Prostate gland (tissue), 2 donors: ENCODE data around the gene NUDT1. TPM values are rescaled to one million over a fixed set of nuclear protein-coding genes. Genes with fewer than 3 reads are reported as not detected.

Source experiments
- DNase-seq: peaks from one replicate; pipeline ENCODE4 v3.0.0-alpha.2; 2019; ENCODE audit warnings: low spot score
- H3K27ac ChIP-seq, 2 donors: fragments of 200-600 bp; sonication (generic); 2 replicates each; pipeline ENCODE4 v1.5.1; 2017 to 2019
- H3K27me3 ChIP-seq: fragments of 200-600 bp; sonication (generic); replicated peaks from 2 replicates; pipeline ENCODE4 v1.5.1; 2019; ENCODE audit not compliant: insufficient read depth
- H3K36me3 ChIP-seq, 2 donors: fragments of 200-600 bp; sonication (generic); 1 replicate in 1 of 2; 2 replicates in 1 of 2; pipeline versions ENCODE4 v1.5.1 to v1.8.1; 2017 to 2019
- H3K4me1 ChIP-seq: fragments of 200-600 bp; sonication (generic); replicated peaks from 2 replicates; pipeline ENCODE4 v1.5.1; 2019
- H3K4me3 ChIP-seq, 2 donors: fragments of 200-600 bp; sonication (generic); 2 replicates each; pipeline ENCODE4 v1.5.1; 2017 to 2019
- H3K9me3 ChIP-seq: fragments of 200-600 bp; sonication (generic); 2 replicates; pipeline ENCODE4 v1.5.1; 2017
- CTCF ChIP-seq, 4 experiments: fragments of 200-600 bp in 2 of 4; fragments of 450-650 bp in 2 of 4; sonication (generic) in 2 of 4; IDR thresholded peaks; 1 replicate in 3 of 4; 2 replicates in 1 of 4; pipeline ENCODE4 v1.5.1; 2016 to 2019; ENCODE audit warnings: antibody characterized with exemption in 4 of 4, mild to moderate bottlenecking in 2 of 4, moderate library complexity in 2 of 4
- POLR2A ChIP-seq: fragments of 450-650 bp; IDR thresholded peaks from one replicate; pipeline ENCODE4 v1.6.1; 2016; ENCODE audit warnings: antibody characterized with exemption, mild to moderate bottlenecking
- POLR2AphosphoS5 ChIP-seq: sonication (generic); formaldehyde crosslinking; IDR thresholded peaks from one replicate; pipeline ENCODE4 v1.6.1; 2017; ENCODE audit warnings: antibody characterized with exemption
- WGBS: methylation state at CpG from one replicate; pipeline ENCODE4 v1.1.5; 2018; 5-methylcytosine and 5-hydroxymethylcytosine counted together
- intact Hi-C: fragments of 100-400 bp; cut with DNase I; formaldehyde crosslinking; loops from one replicate; pipeline ENCODE4 v1.14.2; 2022
- total RNA-seq, 2 donors: library from RNA; depleted of rRNA; stranded (reverse); fragments of >200 nt; gene quantifications; one replicate each; pipeline ENCODE4 v1.1.0, GENCODE V29; 2016

NUDT1 gene
- total RNA-seq, 2 donors from 2014 or later: 18.1 to 35.3 TPM

GRCh38 chr7:2196381-2197378 is 45.3 kb upstream of the NUDT1 start:
- no peak for DNase-seq
- TF ChIP-seq POLR2AphosphoS5 (peak; percentile 50), CTCF (IDR thresholded peaks at IDR 0.05) (no peak), POLR2A (no peak)
- no peaks in the 10 kb centered on the region for H3K36me3 ChIP-seq
- no peak overlapping the region for H3K4me3 ChIP-seq
- no peaks in the 10 kb centered on the region for H3K9me3 ChIP-seq
- intact Hi-C loops: no loop called here
- peak overlapping the region; percentile 50 to 60 for H3K27ac ChIP-seq
- no peaks in the 10 kb centered on the region for H3K27me3 ChIP-seq
- peaks cover 10% of the 10 kb centered on the region for H3K4me1 ChIP-seq
- WGBS: 59% methylated on average over 32 of the region's 32 CpGs

- Histone ChIP-seq H3K4me1 (peaks cover 10% of the 10 kb centered on the region), H3K36me3 (no peaks in the 10 kb centered on the region), H3K27me3 (no peaks in the 10 kb centered on the region), H3K9me3 (no peaks in the 10 kb centered on the region), H3K4me3 (no peak overlapping the region), H3K27ac (peak overlapping the region in 1 of 2 donors; percentile 60)
- WGBS: 85% methylated on average over 21 of the region's 21 CpGs
- no peak for TF ChIP-seq POLR2A
- intact Hi-C loops: no loop called here
- DNase-seq: no peak
Measured at GRCh38 chr7:2197436-2198155, 44.4 kb upstream of the NUDT1 start.

- Histone ChIP-seq H3K9me3 (no peaks in the 10 kb centered on the region), H3K27me3 (no peaks in the 10 kb centered on the region), H3K4me3 (no peak overlapping the region), H3K27ac (no peak overlapping the region), H3K4me1 (peaks cover 10% of the 10 kb centered on the region), H3K36me3 (no peaks in the 10 kb centered on the region)
- 73% methylated on average over 13 of the region's 15 CpGs for WGBS
- TF ChIP-seq CTCF (IDR thresholded peaks at IDR 0.05) (no peak), POLR2AphosphoS5 (peak; percentile 60)
- peak; percentile 63 for DNase-seq
- intact Hi-C loops: no loop called here
Measured at GRCh38 chr7:2198206-2198605, 43.8 kb upstream of the NUDT1 start.

- H3K27ac ChIP-seq: no peak overlapping the region
- TF ChIP-seq CTCF (IDR thresholded peaks at IDR 0.05): no peak
- no peak for TF ChIP-seq POLR2AphosphoS5
- no peak for TF ChIP-seq POLR2A
- no peaks in the 10 kb centered on the region for H3K36me3 ChIP-seq
- no peaks in the 10 kb centered on the region for H3K27me3 ChIP-seq
- peaks cover 10% of the 10 kb centered on the region for H3K4me1 ChIP-seq
- intact Hi-C loops: no loop called here
- no peaks in the 10 kb centered on the region for H3K9me3 ChIP-seq
- 90% methylated on average over 10 of the region's 10 CpGs for WGBS
- no peak for DNase-seq
- no peak overlapping the region for H3K4me3 ChIP-seq
Measured at GRCh38 chr7:2198760-2199159, 43.3 kb upstream of the NUDT1 start.

GRCh38 chr7:2199528-2199927 is 42.5 kb upstream of the NUDT1 start:
- no peak for DNase-seq
- intact Hi-C loops: no loop called here
- no peaks in the 10 kb centered on the region for H3K27me3 ChIP-seq
- H3K4me1 ChIP-seq: peaks cover 10% of the 10 kb centered on the region
- H3K36me3 ChIP-seq: no peaks in the 10 kb centered on the region
- no peak overlapping the region for H3K4me3 ChIP-seq
- TF ChIP-seq POLR2A: no peak
- no peak for TF ChIP-seq POLR2AphosphoS5
- no peak for TF ChIP-seq CTCF (IDR thresholded peaks at IDR 0.05)
- H3K9me3 ChIP-seq: no peaks in the 10 kb centered on the region
- no peak overlapping the region for H3K27ac ChIP-seq
- whole genome bisulfite sequencing: 92% methylated on average over 16 of the region's 16 CpGs
